IPS-20b (cell line): ENCODE results near the gene ADAMTS2.
"Not testable (repeated sequence)": the region's sequence is repeated elsewhere in the genome, so short reads cannot be mapped to it uniquely, and the experiment has no call there.

Experiments used
- H3K27ac ChIP-seq: one replicate; pipeline ENCODE4 v1.5.1; 2013; ENCODE audit warnings: low read length
- H3K27me3 ChIP-seq: 2 replicates; pipeline ENCODE4 v1.6.1; 2013; ENCODE audit warnings: mild to moderate bottlenecking, low read length, inconsistent platforms; ENCODE audit not compliant: insufficient read depth
- H3K36me3 ChIP-seq: 2 replicates; pipeline ENCODE4 v1.6.1; 2013; ENCODE audit warnings: low read depth, mild to moderate bottlenecking, inconsistent platforms, low read length, moderate library complexity; ENCODE audit not compliant: insufficient read depth
- H3K4me1 ChIP-seq: 2 replicates; pipeline ENCODE4 v1.6.1; 2013; ENCODE audit warnings: mild to moderate bottlenecking, control low read depth, inconsistent platforms, low read length, moderate library complexity; ENCODE audit not compliant: insufficient read depth
- H3K4me3 ChIP-seq: 2 replicates; pipeline ENCODE4 v1.5.1; 2013; ENCODE audit warnings: mild to moderate bottlenecking, low read length, inconsistent platforms
- H3K9ac ChIP-seq: 2 replicates; pipeline ENCODE4 v1.6.1; 2013; ENCODE audit warnings: low read depth, mild to moderate bottlenecking, inconsistent platforms, low read length, moderate library complexity
- H3K9me3 ChIP-seq: 2 replicates; pipeline ENCODE4 v1.6.1; 2013; ENCODE audit warnings: mild to moderate bottlenecking, low read depth, low read length, inconsistent platforms; ENCODE audit not compliant: insufficient read depth

ADAMTS2 gene

GRCh38 chr5:179326122-179326927, 18.9 kb downstream of the ADAMTS2 start:
- peak overlapping the region; percentile 70 for H3K4me3 ChIP-seq
- no peak overlapping the region for H3K27ac ChIP-seq
- H3K27me3 ChIP-seq: peaks cover 15% of the 10 kb centered on the region
- H3K36me3 ChIP-seq: no peaks in the 10 kb centered on the region
- H3K4me1 ChIP-seq: 0 out of 2 replicates have a peak, but pooled peaks cover 3% of the 10 kb centered on the region
- H3K9me3 ChIP-seq: no peaks in the 10 kb centered on the region
- peak overlapping the region; percentile 60; the same call in 1 of the 2 replicates for H3K9ac ChIP-seq

DNA sequence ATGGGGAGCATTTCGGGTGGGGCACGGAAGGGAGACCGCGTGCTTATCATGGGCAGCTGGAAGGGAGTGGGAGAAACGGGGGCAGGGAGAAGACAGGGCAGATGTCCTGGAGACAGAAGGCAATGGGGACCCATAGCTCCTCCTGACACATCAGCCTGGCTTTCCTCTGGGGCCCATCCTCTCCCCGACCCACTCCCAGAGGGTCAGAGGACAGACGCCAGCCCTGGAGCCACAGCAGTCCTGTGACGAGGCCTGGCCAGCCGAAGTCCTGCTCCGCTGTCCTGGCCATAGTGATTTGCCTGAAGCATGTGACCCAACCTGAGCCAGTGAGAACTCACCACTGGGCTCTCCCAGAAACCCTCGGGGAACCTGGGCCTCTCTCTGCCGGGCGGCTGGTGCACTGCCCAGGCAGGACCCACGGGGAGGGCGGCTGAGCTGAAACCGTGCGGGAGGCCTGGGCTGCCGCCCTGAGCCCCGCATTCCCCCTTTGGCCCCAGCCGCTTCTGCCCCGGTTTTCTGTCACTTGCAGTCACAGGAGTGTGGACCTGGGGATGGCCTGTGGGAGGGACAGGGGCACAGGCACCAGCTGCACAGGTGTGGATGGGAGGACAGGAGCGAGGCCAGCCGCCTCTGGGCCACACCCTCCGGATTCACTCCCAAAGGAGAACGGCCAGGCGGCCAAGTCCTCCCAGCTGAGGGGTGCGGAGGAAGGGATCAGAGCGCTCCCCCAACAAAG, 19.8 kb downstream of the ADAMTS2 start:
- Histone ChIP-seq H3K27ac (no peak overlapping the region), H3K4me1 (0 out of 2 replicates have a peak, but pooled peaks cover 3% of the 10 kb centered on the region), H3K27me3 (peaks cover 15% of the 10 kb centered on the region), H3K4me3 (no peak overlapping the region), H3K9ac (no peak overlapping the region), H3K9me3 (no peaks in the 10 kb centered on the region), H3K36me3 (no peaks in the 10 kb centered on the region)

GRCh38 chr5:179324760-179325295, 20.4 kb downstream of the ADAMTS2 start:
- no peak overlapping the region for H3K9ac ChIP-seq
- H3K36me3 ChIP-seq: no peaks in the 10 kb centered on the region
- H3K27me3 ChIP-seq: peaks cover 15% of the 10 kb centered on the region
- H3K27ac ChIP-seq: no peak overlapping the region
- H3K4me3 ChIP-seq: no peak overlapping the region
- no peaks in the 10 kb centered on the region for H3K9me3 ChIP-seq
- H3K4me1 ChIP-seq: 0 out of 2 replicates have a peak, but pooled peaks cover 3% of the 10 kb centered on the region

GRCh38 chr5:179324316-179324715, 20.9 kb downstream of the ADAMTS2 start:
- not testable (repeated sequence) for H3K36me3 ChIP-seq, H3K27ac ChIP-seq, H3K9ac ChIP-seq, H3K4me1 ChIP-seq, H3K4me3 ChIP-seq, H3K9me3 ChIP-seq
- peaks cover 15% of the 10 kb centered on the region for H3K27me3 ChIP-seq

- Histone ChIP-seq H3K27ac (no peak overlapping the region), H3K36me3 (no peaks in the 10 kb centered on the region), H3K9ac (no peak overlapping the region)
Observed at GRCh38 chr5:179323026-179323870, 22.0 kb downstream of the ADAMTS2 start.

GRCh38 chr5:179322071-179323025, 22.9 kb downstream of the ADAMTS2 start:
- Histone ChIP-seq H3K4me3 (no peak overlapping the region), H3K9me3 (no peaks in the 10 kb centered on the region), H3K27ac (no peak overlapping the region), H3K9ac (no peak overlapping the region), H3K4me1 (0 out of 2 replicates have a peak, but pooled peaks cover 3% of the 10 kb centered on the region), H3K36me3 (no peaks in the 10 kb centered on the region), H3K27me3 (peaks cover 9% of the 10 kb centered on the region)

More at GRCh38 chr5:179323026-179323870, 22.0 kb downstream of the ADAMTS2 start:
- Histone ChIP-seq H3K9me3 (no peaks in the 10 kb centered on the region), H3K4me3 (no peak overlapping the region), H3K27me3 (peaks cover 15% of the 10 kb centered on the region), H3K4me1 (0 out of 2 replicates have a peak, but pooled peaks cover 3% of the 10 kb centered on the region)

DNA sequence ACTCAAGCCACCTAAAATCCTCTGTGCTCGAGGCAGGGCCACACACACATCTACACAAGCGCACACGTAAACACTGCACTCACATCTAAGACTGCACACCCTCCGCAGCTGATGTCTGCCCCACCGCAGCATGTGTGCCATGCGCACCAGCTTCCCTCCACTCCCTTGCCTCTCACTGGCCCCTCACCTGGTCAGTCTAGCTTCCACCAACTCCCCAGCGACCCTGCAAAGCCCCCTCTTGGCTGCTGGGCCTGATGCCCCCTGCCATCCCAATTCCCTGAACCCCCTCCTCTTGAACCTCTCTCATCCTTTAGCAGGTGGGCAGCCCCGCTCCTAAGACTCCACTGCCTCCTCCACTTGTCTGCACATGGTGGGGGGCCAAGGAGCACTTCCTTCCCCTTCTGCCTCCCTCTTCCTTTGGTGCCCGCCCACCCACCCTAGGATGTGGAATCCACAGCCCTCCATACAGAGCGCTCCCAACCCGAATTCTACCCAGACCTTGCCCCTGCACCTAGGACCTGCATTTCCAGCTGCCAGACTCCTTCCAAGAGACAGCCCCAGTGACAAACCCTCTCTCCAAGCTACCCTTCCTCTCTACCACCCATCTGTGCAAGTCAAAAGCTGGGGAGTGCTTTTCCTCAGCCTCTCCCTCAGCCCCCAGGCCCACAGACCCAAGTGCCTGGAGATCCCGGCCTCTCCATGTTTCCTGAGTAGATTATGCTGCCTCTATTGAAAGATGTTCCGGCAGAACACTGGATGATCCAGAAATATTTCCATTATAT, 23.9 kb downstream of the ADAMTS2 start:
- Histone ChIP-seq H3K27ac (no peak overlapping the region), H3K9ac (no peak overlapping the region), H3K4me3 (no peak overlapping the region), H3K9me3 (no peaks in the 10 kb centered on the region), H3K27me3 (no peaks in the 10 kb centered on the region), H3K4me1 (no peaks in the 10 kb centered on the region), H3K36me3 (no peaks in the 10 kb centered on the region)

- H3K27me3 ChIP-seq: no peaks in the 10 kb centered on the region
- H3K27ac ChIP-seq: no peak overlapping the region
- H3K9ac ChIP-seq: no peak overlapping the region
- no peaks in the 10 kb centered on the region for H3K36me3 ChIP-seq
- no peak overlapping the region for H3K4me3 ChIP-seq
- H3K9me3 ChIP-seq: no peaks in the 10 kb centered on the region
- no peaks in the 10 kb centered on the region for H3K4me1 ChIP-seq
Observed at GRCh38 chr5:179319741-179320281, 25.4 kb downstream of the ADAMTS2 start.

DNA sequence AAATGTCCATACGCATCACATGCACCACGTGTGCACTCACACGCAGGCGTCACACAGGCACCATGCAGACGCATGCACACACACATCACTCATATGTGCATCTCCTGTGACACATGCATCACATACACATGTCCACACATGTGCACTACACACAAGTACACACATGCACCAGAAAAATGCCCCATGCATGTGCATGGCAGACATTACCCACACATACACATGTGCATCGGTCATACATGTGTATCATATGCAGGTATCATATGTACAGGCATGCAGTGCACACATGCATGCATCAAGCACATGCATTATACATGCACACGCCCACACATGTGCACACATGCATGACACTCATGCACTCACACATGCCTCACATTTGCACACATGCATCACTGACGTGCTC, 26.1 kb downstream of the ADAMTS2 start:
- H3K27ac ChIP-seq: no peak overlapping the region
- no peaks in the 10 kb centered on the region for H3K36me3 ChIP-seq
- H3K9ac ChIP-seq: no peak overlapping the region
- no peaks in the 10 kb centered on the region for H3K4me1 ChIP-seq
- no peak overlapping the region for H3K4me3 ChIP-seq
- H3K9me3 ChIP-seq: no peaks in the 10 kb centered on the region
- no peaks in the 10 kb centered on the region for H3K27me3 ChIP-seq
